IMR-90 (cell line): Measurements from ENCODE around the gene SLC22A7. TPM values are rescaled to one million over a fixed set of nuclear protein-coding genes. Genes with fewer than 3 reads are reported as not detected.

Experiments used
- microRNA-seq, 2 experiments: library from miRNA; stranded (forward) in 1 of 2; unstranded in 1 of 2; fragments of 10-50 nt in 1 of 2; fragments of <30 nt in 1 of 2; gene quantifications in 1 of 2; microRNA quantifications in 1 of 2; one replicate each; pipeline versions ENCODE3 to v1.1.0; 2013 to 2020; ENCODE audit not compliant: insufficient read depth in 1 of 2, insufficient read length in 1 of 2, unreplicated experiment in 1 of 2
- polyA plus RNA-seq, 3 experiments: library from polyadenylated mRNA; depleted of rRNA; stranded (reverse); fragments of >200 nt; gene quantifications; 2 replicates each; pipeline ENCODE4 v1.2.3, GENCODE V29; 2012; ENCODE audit warnings: low replicate concordance in 1 of 3
- small RNA-seq, 5 experiments: library from RNA; depleted of rRNA; stranded (forward); fragments of <200 nt; gene quantifications; one replicate each; pipeline ENCODE3, GENCODE V24; 2012
- total RNA-seq: library from RNA; depleted of rRNA; stranded (reverse); fragments of >200 nt; gene quantifications from 2 replicates; pipeline ENCODE4 v1.2.3, GENCODE V29; 2012; rRNA removed

Gene SLC22A7
- total and polyA plus RNA-seq, 2 of the 4 experiments (the other 2 are of a cell fraction), result not detected

Small RNAs within 50 kb of the gene (microRNA-seq; reads per million reads assigned to microRNA genes)
- gene RPL12P47 (ENCODE audit: insufficient read depth, insufficient read length), result not detected

Small RNAs within 50 kb of the gene (small RNA-seq; reads per million reads assigned to genes)
- gene RPL12P47, result 0 reads per million in 5 experiments

Other genes starting within 250 kb of the SLC22A7 start
- 33.3 and 39.3 TPM in 2 replicates for gene CUL7, start 244.4 kb upstream of the SLC22A7 start, total RNA-seq
- 38.0 and 39.9 TPM in 2 replicates for gene CUL7, start 244.4 kb upstream of the SLC22A7 start, polyA plus RNA-seq (2012; rRNA removed)
- gene MRPL2, start 238.8 kb upstream of the SLC22A7 start, total RNA-seq, result 15.8 and 18.1 TPM in 2 replicates
- 45.9 and 46.8 TPM in 2 replicates for gene MRPL2, start 238.8 kb upstream of the SLC22A7 start, polyA plus RNA-seq (2012; rRNA removed)
- gene KLC4, start 238.6 kb upstream of the SLC22A7 start, total RNA-seq, result 9.7 and 10.9 TPM in 2 replicates
- gene KLC4, start 238.6 kb upstream of the SLC22A7 start, polyA plus RNA-seq (2012; rRNA removed), result 12.4 and 13.0 TPM in 2 replicates
- gene PTK7, start 221.9 kb upstream of the SLC22A7 start, total RNA-seq, result 44.4 and 47.1 TPM in 2 replicates
- 122 and 142 TPM in 2 replicates for gene PTK7, start 221.9 kb upstream of the SLC22A7 start, polyA plus RNA-seq (2012; rRNA removed)
- gene SRF, start 127.0 kb upstream of the SLC22A7 start, total RNA-seq, result 20.6 TPM in 2 replicates
- 56.3 and 69.1 TPM in 2 replicates for gene SRF, start 127.0 kb upstream of the SLC22A7 start, polyA plus RNA-seq (2012; rRNA removed)
- gene CUL9, start 116.1 kb upstream of the SLC22A7 start, total RNA-seq, result 6.1 and 7.7 TPM in 2 replicates
- gene CUL9, start 116.1 kb upstream of the SLC22A7 start, polyA plus RNA-seq (2012; rRNA removed), result 19.1 and 19.5 TPM in 2 replicates
- gene DNPH1, start 68.8 kb upstream of the SLC22A7 start, total RNA-seq, result 19.0 and 22.8 TPM in 2 replicates
- gene DNPH1, start 68.8 kb upstream of the SLC22A7 start, polyA plus RNA-seq (2012; rRNA removed), result 47.8 and 58.0 TPM in 2 replicates
- under 0.01 TPM in 1 of 2 replicates, not detected in the other for gene TTBK1, start 54.8 kb upstream of the SLC22A7 start, total RNA-seq
- gene TTBK1, start 54.8 kb upstream of the SLC22A7 start, polyA plus RNA-seq (2012; rRNA removed), result 0.01 and 0.02 TPM in 2 replicates
- not detected in 2 replicates for gene CRIP3, start 10.6 kb downstream of the SLC22A7 start, total RNA-seq
- not detected in 2 replicates for gene CRIP3, start 10.6 kb downstream of the SLC22A7 start, polyA plus RNA-seq (2012; rRNA removed)
- 5.6 and 5.7 TPM in 2 replicates for gene ZNF318, start 71.4 kb downstream of the SLC22A7 start, total RNA-seq
- gene ZNF318, start 71.4 kb downstream of the SLC22A7 start, polyA plus RNA-seq (2012; rRNA removed), result 6.6 and 6.7 TPM in 2 replicates
- gene ABCC10, start 129.3 kb downstream of the SLC22A7 start, total RNA-seq, result 4.7 and 7.0 TPM in 2 replicates
- 26.3 and 28.0 TPM in 2 replicates for gene ABCC10, start 129.3 kb downstream of the SLC22A7 start, polyA plus RNA-seq (2012; rRNA removed)
- gene DLK2, start 157.3 kb downstream of the SLC22A7 start, total RNA-seq, result 0.90 and 1.1 TPM in 2 replicates
- 2.8 and 3.0 TPM in 2 replicates for gene DLK2, start 157.3 kb downstream of the SLC22A7 start, polyA plus RNA-seq (2012; rRNA removed)
- gene TJAP1, start 179.3 kb downstream of the SLC22A7 start, total RNA-seq, result 12.2 and 12.5 TPM in 2 replicates
- 34.2 and 35.8 TPM in 2 replicates for gene TJAP1, start 179.3 kb downstream of the SLC22A7 start, polyA plus RNA-seq (2012; rRNA removed)
- gene LRRC73, start 212.1 kb downstream of the SLC22A7 start, total RNA-seq, result under 0.01 TPM in 2 replicates
- gene LRRC73, start 212.1 kb downstream of the SLC22A7 start, polyA plus RNA-seq (2012; rRNA removed), result 0.23 and 0.31 TPM in 2 replicates
- 114 and 120 TPM in 2 replicates for gene YIPF3, start 218.7 kb downstream of the SLC22A7 start, total RNA-seq
- 193 and 207 TPM in 2 replicates for gene YIPF3, start 218.7 kb downstream of the SLC22A7 start, polyA plus RNA-seq (2012; rRNA removed)
- gene POLR1C, start 218.8 kb downstream of the SLC22A7 start, total RNA-seq, result 69.4 and 72.6 TPM in 2 replicates
- 46.1 and 48.4 TPM in 2 replicates for gene POLR1C, start 218.8 kb downstream of the SLC22A7 start, polyA plus RNA-seq (2012; rRNA removed)